ENCODE measurements around the gene SIK3.

DNA sequence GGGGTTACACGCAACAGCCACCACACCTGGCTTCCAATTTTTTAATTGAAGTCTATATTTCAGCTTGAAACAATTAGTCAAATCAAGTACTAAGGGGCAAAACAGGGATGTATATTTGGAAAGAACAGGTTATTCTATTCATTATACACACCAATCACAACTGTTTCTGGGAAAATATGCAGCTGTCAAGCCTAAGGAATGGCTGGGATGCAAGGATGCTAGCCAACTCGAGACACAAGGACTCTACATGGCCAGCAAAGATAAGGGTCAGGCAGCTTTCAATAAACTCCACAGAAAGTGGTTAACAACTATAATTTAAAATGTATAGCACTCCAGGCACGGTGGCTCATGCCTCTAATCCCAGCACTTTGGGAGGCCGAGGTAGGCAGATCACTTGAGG lies 134.0 kb downstream of the SIK3 start:
- TF ChIP-seq, protein P1, sequence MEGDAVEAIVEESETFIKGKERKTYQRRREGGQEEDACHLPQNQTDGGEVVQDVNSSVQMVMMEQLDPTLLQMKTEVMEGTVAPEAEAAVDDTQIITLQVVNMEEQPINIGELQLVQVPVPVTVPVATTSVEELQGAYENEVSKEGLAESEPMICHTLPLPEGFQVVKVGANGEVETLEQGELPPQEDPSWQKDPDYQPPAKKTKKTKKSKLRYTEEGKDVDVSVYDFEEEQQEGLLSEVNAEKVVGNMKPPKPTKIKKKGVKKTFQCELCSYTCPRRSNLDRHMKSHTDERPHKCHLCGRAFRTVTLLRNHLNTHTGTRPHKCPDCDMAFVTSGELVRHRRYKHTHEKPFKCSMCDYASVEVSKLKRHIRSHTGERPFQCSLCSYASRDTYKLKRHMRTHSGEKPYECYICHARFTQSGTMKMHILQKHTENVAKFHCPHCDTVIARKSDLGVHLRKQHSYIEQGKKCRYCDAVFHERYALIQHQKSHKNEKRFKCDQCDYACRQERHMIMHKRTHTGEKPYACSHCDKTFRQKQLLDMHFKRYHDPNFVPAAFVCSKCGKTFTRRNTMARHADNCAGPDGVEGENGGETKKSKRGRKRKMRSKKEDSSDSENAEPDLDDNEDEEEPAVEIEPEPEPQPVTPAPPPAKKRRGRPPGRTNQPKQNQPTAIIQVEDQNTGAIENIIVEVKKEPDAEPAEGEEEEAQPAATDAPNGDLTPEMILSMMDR (IDR thresholded peaks at IDR 0.05), result no peak
- TF ChIP-seq POLR2A (IDR thresholded peaks at IDR 0.05), result no peak
- no peak for TF ChIP-seq EP300 (IDR thresholded peaks at IDR 0.05)
